ENCODE measurements around the gene PODXL.
"Not testable (repeated sequence)": the region's sequence is repeated elsewhere in the genome, so short reads cannot be mapped to it uniquely, and the experiment has no call there.

Gene PODXL

DNA sequence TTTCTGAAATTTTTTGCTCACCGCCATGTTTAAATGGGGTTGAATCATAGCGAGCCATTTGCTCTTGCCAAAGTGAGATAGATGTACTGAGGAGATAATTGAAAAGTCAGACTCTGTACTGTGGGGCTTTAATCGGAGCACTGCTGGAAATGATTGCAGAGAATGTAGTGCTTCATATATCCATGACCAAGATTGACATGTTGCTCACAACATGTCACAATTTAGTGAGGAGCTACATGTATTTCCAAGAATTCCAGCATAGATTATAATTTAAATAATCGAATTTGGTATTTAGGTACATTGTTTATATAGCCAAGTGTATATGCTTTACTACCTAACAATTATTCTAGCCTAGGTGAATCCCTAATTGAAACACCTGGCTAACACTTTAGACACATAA is 66.5 kb downstream of the PODXL start:
- no peak for DNase-seq (ENCODE audit: low read depth)

DNA sequence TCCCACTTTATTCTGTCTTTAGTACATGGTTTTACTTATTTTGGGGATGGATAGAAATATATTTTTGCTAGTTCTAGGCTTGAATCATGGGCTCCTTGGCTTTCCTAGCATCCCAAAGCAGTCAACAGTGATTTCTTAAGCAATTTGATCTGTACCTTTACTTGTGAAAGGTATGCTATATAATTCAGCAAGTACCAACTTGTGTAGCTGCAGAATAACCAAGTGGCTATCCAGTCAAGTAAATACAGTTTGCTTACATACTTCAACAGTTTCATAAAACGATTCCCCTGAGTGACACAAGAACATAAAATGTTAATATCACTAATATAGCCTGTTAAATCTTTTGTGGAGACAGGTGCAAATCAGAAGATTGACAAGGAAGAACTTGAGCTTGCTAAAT is 67.2 kb downstream of the PODXL start:
- DNase-seq (ENCODE audit: low read depth) = no peak

DNA sequence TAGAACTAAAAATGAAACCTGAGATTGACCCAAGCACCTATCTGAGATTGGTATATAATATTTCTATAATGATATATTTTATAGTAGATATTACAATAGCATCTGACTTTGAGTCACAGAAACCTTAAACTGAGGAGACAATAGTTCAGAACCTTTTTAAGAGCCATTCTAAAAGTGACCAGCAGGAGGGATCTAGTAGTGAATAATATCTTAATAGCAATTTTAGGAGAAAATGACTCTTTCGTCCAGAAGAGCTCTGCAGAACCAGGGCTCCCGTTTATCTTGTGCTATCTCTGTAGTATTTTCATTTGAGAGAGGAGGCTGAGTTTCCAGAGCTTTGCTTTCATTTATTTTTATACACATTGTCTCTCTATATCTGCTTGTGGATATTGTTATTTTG is 68.1 kb downstream of the PODXL start:
- DNase-seq (ENCODE audit: low read depth) = no peak

DNA sequence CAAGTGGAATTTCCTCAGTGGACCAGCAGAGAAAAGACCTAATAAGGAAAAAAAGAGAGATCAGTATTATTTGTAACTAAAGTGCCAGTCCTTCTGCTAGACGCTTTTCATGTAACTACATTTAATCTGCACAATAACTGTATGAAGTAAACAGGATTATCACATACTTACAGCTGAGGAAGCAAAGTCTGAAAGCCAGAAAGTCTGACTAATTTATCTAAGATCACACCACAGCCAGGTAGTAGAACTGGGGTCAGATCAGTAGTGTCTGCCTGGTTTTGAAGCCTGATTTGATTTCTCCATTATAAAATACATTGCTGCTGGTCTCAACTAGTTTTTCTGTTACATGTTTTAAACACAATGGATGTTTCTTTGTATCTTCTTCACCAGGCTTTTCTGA is 69.2 kb downstream of the PODXL start:
- DNase-seq (ENCODE audit: low read depth) = no peak

DNA sequence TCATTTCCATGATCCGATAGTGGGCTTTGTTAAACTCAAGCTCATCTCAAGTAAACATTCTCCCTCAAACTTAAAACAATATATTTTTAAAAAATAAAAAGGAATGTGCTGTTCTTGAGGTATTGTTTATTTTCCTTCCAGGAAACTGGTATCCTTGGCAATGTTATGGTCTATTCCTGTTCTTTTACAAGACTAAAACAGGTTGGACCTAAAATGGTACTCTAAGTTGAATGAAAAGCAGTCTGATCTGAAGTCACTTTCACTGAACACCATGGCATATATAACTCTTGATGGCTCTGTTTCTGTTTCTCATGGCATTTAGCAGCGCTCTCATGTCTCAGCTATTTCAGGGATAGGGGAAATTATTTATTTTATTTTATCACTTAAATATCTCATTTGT is 70.1 kb downstream of the PODXL start:
- DNase-seq (ENCODE audit: low read depth) = no peak

DNA sequence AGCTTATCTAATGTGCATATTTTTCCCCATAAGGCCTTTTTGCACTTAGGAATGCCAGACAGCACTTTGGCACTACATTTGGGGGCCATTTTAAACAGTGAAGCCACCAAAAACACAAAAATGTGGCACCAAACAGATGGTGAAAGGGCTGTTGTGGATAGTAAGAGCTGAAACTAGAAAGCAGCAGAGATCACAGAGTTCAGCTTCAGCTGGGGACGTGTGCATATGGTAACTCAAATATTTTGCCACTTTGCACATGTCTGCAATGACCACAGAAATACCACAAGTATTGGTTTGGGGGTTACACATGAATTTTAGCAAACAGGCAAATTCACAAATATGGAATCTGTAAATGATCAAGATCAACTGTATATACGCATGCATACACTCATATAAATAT is 72.8 kb downstream of the PODXL start:
- no peak for DNase-seq (ENCODE audit: low read depth)

DNA sequence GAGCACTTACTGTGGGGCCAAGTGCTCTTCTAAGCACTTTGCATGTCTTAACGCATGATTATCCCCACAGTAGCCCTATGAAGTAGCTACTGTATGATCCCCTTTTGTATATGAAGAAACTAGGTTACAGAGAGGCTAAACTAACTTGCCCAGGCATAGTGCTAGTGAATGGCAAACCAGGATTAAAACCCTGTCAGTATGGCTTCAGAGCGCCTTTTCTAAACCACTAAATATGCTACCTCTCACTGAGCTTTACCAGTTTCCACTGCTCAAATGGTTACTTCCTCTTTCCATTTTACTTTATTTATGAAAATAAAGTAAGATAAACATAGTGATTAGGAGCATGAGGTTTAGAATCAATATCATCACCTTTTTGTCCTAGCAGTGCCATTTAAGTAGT is 73.6 kb downstream of the PODXL start:
- no peak for DNase-seq (ENCODE audit: low read depth)

DNA sequence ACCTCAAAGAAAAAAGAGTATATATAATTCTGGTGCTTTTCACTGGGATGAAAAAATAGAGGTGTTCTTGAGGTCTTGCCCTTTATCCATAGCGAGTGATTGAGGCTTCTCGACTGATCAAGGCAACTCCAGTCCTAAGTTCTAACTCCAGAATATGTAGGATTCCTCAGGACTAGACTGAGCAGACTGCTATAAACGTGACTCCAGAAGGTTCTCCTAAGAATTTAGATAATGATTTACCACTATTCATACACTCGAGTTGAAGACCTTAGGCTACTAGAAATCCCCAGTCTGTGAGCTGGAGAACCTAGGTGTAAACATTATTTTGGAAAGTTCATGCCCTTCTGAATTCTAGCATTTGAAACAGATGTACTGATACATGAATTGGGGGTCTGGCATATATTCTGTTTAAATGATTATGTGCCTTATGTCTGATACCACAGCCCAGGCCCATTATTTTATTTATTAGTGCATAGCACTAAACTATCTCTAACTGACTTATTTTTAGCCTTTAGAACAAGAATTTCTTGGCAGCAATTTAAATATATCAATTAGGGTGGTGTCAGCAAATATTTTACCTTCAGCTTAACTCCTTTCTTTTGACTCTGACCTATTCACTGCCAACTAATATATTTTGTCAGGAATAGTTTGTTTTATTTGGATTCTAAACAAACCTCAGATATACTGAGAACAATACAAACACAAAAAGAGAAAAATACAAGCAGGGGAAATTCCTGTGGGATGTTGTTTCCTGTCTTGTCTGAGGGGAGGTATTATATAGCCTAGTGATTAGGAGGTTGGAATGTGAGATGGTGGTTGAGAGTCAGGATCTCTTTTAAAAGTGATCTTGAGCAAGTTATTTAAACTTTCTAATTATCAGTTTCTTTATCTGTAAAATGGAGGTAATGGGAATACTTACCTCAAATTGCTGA is 75.8 kb downstream of the PODXL start:
- no peak for DNase-seq (ENCODE audit: low read depth)

DNA sequence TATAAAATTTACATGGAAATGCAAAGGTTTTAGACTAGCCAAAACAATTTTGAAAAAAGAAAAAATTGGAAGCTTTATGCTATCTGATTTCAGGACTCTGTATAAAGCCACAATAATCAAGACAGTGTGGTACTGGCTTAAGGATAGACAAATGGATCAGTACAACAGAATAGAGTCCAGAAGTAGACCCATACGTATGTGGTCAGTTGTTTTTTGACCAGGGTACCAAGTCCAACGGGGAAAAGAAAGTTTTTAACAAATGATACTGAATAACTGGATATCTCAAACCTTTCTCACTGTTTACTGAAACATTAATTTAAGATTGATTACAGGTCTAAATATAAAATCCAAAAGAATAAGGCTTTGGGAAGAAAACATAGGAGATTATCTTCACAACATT is 79.7 kb downstream of the PODXL start:
- no peak for DNase-seq (ENCODE audit: low read depth)

DNA sequence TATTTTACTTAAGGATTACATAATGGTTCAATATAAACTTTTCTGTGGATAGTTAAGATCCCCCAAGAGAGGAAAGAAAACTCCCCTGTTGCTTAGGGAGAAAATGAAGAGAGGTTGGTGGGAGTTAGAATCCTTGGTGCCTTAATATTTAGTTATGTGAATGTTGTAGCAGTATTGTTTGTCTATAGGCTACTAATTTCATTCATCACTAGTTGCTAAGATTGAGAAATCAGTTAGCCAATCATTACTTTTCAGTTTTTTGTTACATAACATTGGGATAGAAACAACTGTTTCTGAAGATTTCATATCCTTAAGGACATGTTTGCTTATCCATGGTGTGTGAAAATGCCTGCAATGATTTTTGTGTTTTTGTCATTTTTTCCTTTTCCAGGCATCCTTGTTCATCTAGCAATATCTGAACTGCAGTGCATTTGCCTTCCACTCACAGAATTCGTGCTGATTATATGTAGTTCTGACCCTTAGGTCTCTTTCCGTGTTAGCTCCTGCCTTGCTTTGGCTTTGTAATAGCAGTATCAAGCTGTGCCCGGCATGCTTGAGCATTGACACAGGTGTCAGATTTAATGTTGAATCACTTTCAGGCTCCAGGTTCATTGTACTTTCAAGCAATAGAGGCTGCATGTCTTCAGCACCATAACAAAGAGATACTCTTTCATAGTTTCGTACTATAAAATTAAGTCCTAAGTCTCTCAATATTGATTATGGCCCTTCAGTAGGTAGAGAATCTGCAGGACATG is 85.0 kb downstream of the PODXL start:
- no peak for DNase-seq (ENCODE audit: low read depth)

DNA sequence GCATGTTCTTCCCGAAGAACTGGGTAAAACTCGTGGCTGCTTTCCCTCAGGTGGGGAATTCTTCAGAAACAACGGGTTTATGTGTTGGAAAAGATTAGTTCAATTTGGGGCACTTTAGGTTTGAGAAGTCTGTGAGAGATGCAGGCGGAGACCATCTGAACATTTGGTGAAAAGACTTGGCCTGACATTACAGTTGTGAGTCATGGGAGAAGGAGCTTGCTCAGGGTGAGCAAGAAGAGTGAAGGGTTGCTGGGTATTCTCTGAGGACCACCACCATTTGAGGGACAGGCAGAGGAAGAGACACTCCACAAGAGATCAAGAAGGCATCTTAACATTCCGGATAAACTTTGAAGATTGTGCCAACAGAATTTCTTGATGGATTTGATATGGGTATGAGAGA is 88.6 kb downstream of the PODXL start:
- no peak for DNase-seq (ENCODE audit: low read depth)

DNA sequence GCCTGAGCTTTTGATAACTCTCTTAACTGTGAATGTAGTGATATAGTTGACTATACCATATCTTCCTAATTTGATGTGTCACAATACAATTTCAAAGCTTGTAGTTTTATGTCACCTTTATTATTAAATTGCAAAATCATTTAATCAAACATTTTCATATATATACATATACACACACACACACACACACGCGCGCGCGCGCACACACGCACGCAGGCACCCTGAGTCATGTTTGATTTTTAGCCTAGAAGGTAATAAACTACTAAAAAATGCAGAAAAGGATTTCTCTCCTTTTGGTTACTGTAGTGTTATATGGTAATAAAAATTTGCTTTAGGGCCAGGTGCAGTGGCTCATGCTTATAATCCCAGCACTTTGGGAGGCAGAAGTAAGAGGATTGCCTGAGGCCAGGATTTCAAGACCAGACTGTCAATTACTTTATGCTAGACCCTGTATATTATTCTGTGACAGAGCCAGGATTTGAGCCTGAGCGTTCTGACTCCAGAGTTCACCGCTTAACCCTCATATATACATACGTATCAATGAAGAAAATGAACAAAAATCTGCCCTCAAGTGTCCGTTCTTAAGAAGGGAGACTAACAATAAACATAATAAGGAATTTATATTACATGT is 89.6 kb downstream of the PODXL start:
- DNase-seq (ENCODE audit: low read depth) = no peak

DNA sequence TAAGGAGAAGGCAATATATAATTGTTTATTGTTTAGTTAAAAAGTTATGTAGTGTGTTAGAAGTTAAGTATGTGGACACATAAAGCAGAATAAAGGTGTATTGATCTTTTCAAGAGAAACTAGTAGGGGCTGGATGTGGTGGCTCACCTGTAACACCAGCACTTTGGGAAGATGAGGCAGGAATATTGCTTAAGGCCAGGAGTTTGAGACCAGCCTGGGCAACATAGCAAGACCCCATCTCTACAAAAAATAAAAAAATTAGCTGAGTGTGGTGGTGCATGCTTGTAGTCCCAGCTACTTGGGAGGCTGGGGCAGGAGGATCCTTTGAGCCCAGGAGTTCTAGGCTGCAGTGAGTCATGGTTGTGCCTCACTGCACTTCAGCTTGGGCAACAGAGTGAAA is 93.7 kb downstream of the PODXL start:
- not testable (repeated sequence) for DNase-seq (ENCODE audit: low read depth)

DNA sequence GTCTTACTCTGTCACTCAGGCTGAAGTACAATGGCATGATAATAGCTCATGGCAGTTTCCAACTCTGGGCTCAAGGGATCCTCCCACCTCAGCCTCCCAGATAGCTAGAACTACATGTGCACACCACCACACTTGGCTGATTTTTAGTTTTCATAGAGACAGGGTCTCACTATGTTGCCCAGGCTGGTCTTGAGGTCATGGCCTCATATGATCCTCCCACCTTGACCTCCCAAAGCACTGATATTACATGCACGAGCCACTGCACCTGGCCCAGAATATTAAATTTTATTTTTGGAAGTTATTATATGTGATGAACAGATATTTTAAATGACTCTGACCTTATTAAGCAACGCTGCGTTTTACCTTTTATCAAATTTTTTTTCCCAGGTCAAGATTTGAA is 94.4 kb downstream of the PODXL start:
- DNase-seq (ENCODE audit: low read depth) = no peak

DNA sequence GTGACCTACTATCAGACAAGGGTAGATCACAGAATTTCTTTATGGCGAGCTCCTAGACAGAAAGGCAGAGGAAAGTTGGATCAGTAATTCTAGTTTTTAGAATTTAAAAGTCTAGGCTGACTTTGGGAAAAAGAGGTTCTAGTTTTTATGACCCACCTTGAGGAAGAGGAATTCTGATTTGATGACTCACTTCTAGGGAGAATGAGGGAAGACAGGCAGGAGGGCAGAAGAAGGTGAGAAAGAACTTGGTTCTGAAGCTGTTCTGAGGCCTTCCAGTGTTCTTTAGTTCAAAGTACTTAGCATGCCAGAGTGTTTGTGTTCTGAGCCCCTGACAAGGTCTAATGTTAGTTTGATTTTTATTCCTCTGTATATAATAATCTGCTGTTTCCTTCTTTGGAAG is 97.2 kb downstream of the PODXL start:
- DNase-seq (ENCODE audit: low read depth) = no peak

DNA sequence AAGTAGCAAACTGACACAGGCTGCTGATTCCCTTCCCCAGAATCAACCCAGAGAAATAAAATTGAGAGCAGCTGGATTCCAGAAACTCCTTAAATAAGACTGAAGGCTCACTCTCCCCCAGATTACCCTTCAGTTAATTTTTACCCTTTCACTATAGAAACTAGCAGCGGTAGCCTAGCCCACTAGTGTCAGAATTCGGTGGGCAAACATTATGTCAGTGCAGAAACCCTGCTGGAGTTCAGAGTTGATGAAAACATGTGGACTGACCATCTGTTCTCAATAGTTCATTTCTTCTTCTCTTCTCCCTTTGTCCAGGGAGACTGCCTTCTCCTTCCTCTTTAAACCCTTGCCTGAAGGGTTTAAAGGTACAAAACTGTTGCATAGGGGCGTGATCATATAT is 100.1 kb downstream of the PODXL start:
- no peak for DNase-seq (ENCODE audit: low read depth)

DNA sequence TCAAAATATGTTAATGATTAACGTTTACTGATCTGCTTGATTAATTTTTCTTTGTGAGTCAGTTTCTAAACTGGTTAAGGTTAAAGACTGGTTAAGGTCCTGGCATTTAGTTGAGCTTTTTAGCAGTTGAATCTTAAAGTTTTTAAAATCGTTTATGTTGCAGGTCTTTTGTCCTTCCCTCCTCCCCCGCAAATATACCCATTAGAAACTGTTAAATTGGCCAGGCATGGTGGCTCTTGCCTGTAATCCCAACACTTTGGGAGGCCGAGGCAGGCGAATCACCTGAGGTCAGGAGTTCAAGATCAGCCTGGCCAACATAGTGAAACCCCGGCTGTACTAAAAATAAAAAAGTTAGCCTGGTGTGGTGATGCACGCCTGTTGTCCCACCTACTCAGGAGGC is 100.9 kb downstream of the PODXL start:
- no peak for DNase-seq (ENCODE audit: low read depth)

DNA sequence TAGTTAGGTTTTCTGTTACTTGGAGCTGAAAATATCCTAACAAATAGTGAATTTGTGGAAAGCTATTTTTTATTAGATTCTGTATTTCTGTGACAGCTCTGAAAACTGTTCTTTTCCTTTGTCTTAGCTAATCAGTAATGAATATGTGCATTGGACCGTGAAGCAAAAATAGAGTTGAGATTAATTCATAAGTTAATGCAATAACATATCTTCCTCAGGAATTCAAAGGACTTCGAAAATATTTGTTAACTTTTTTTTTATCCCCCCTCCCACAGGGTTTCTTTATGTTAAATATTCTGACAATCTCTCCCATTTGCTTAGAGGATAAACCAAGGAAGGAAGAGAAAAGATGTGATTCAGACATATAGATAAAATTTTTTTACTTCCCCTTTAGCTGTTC is 101.4 kb downstream of the PODXL start:
- no peak for DNase-seq (ENCODE audit: low read depth)

DNA sequence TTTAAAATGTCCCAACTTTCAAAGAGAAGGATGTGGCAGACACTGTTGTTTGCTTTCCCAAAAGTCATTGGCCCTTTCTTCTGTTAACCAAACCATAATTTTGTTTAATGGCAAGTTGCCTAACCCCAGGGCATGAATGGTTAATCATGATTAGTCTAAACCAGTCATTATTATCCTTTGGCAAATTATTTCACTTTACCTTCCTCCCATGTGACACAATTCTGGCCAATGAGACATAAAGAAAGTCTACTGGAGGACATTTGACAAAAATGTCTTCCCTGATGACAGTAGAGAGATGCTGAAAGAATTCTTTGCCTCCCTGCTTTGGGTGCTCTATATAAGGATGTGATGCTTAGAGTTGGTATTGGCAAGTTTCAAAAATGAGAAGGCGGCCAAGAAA is 101.9 kb downstream of the PODXL start:
- DNase-seq (ENCODE audit: low read depth) = no peak
